Measurements from ENCODE around the gene POU6F2.
"Not testable (repeated sequence)": the region's sequence is repeated elsewhere in the genome, so short reads cannot be mapped to it uniquely, and the experiment has no call there.

The POU6F2 gene, protein sequence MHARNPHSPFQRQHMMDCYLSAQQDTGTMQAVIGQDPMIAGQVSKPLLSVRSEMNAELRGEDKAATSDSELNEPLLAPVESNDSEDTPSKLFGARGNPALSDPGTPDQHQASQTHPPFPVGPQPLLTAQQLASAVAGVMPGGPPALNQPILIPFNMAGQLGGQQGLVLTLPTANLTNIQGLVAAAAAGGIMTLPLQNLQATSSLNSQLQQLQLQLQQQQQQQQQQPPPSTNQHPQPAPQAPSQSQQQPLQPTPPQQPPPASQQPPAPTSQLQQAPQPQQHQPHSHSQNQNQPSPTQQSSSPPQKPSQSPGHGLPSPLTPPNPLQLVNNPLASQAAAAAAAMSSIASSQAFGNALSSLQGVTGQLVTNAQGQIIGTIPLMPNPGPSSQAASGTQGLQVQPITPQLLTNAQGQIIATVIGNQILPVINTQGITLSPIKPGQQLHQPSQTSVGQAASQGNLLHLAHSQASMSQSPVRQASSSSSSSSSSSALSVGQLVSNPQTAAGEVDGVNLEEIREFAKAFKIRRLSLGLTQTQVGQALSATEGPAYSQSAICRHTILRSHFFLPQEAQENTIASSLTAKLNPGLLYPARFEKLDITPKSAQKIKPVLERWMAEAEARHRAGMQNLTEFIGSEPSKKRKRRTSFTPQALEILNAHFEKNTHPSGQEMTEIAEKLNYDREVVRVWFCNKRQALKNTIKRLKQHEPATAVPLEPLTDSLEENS

DNA sequence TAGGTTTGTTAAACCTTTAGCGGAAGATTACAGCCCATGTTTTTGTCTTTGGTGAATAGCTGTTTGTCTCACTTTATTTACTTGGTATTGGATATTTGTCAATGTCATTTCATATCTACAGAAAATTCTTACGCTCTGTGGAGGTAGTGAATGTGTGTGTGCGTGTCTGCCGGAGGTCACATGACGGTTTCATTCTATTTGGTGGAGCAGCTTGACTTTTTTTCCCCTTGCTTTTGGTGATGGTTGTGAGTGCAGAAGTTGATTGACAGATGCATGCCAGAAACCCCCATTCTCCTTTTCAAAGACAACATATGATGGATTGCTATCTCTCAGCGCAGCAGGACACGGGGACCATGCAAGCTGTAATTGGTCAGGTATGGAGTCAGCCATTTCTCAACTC, at the start of gene POU6F2:
Gene POU6F2, plus strand, starts transcription at position 225 of the 400 bp plus-strand sequence. Its CDS starts 45 bp downstream, at position 270.
- no peak for DNase-seq (ENCODE audit: low read depth)

DNA sequence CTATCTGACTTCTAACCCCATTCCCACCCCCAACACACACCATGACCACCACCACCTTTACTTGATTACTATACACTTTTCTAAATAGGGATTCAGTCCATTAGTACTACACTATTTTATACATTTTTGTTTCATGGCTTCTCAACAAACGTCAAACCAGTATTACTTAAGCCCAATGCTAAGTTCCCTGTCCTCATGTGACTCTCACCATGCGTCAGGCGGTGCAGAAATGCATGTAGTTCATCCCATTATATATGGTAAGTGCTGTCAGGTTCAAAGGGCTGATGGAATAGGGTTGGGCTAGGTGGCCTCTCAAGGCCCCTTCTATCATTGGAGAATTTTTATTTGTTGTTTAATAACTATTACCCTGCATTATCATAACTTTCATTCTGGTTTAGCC, 49.2 kb upstream of the POU6F2 start:
- DNase-seq (ENCODE audit: low read depth), result no peak

DNA sequence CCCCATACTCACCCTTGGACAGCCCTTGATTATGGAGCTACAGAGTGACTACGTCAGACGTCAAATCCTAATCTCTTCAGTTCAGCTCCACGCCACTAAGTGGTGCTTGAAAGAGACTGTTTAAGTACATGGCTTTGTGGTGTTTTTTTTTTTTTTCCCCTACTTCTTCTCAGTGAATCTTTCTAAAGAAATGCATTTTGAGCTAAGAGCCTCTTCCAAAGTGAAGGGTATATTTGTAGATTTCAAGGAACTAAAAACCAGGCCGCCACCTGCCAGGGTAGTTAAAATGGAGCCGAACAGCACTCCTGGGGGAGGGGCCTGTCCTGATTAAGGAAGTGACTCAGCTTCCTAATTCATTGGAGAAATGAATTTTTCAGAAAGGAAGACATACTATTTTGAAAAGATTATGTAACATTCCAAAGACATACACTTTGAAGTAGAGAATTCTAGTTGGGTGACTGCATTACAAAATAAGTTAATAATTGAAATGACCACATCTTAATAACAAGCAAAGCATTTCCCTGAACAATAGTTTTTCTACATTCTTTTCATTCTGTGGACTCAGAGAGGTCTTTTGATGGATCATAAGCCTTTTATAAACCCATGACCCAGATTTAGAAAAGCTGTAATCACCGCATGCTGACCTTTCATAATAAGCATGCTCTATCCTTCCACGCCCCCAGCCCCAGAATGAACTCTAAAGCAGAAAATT, 48.1 kb upstream of the POU6F2 start:
- no peak for DNase-seq (ENCODE audit: low read depth)

DNA sequence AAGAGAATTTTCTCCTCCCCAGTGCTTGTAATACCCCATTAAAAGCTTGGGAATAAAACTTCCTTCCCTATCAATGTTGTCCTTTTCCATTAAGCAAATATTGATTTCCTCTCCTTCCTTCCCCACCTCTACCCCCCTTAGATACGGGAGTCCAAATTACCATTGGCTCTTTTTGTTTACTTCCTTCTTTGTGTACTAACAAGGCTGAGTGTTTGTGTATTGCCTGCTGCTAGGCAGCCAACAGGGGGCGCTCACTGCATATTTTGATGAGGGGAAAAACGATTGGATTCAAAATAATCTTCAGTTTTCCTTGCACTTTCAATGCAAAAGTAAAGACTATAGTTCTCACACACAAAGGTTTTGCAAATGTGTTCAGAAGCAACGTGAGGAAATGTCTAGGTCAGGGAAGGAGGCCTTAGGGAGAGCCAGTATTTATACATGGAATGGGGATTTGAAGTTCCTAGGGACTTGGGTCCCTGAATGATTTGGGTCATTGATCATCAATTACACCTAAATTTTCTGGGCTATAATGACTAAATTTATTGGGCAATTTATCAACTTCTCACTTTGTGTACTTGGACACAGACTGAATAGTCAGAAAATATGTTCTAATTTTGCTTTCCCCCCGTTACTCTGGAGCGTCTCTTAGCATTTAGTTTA, 45.1 kb upstream of the POU6F2 start:
- DNase-seq (ENCODE audit: low read depth), result no peak

DNA sequence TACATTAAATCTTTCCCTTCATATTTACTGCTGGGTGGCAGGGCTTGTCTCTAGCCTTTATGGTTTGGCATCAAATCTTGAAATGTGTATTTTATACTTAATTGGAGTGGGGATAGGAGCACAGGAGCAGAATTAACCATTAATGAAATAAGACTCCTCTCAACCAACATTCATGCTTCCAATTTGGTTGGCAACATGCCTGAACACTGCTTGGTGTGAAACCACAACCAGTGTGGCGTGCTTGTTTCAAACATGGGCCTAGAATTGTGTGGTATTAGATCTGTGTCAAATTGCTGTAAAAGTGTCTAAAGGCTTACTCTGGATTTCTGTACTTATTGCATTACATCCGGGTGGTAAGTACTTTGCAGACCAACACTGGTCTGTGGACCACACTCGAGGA, 43.7 kb upstream of the POU6F2 start:
- DNase-seq (ENCODE audit: low read depth), result no peak

DNA sequence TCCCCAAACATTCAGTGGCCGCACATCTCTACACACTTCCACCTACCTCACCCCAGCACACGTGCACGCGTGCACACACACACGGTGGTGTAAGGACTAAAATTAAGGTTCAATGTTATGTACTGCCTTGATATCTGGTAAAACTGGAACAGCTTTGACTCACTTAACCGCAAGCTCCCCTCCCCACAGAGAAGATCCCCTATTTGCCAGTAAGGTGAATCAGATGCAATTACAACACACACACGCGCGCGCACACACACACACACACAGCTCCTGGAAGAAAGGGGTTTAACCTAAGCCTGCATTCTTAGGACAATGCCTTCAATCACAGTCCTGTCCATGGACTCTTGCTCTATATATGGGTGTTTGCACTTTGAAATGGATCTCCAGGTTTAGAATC, 43.2 kb upstream of the POU6F2 start:
- DNase-seq (ENCODE audit: low read depth), result no peak

DNA sequence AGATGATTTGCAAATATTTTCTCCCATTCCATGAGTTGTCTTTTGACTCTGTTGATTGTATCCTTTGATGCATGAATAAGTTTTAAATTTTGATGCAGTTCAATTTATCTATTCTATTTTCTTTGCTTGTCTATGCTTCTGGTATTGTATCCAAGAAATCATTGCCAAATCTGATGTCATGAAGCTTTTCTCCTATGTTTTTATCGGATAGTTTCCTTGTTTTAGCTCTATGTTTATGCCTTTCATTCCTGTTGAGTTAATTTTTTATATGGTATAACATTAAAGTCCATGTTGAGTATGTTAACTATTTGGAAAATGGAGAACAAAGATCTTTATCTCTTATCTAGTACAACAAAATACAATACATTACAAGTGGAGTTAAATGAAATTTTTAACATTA, 41.1 kb upstream of the POU6F2 start:
- no peak for DNase-seq (ENCODE audit: low read depth)

DNA sequence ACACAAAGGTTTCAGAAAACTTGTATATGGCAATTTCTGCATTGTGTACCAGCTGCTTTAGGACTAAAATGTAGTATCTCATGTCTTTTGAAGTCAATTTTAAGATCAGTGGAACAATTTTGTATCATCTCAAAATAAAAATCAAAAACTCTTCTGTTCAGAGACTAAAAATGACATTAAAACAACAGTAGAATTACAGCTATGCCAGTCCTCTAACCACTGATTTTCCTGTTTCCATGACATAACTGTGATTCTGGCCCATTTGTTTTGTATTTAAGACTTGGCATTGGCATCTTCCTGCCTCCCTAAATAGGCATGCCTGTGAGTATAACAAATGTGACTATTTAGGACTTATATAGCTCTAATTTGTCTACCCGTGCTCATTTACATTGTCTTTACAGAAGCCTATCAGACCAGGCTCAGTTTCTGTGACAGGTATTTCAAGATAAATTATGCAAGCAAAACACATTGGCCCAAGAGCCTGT, 39.7 kb upstream of the POU6F2 start:
- DNase-seq (ENCODE audit: low read depth), result no peak

DNA sequence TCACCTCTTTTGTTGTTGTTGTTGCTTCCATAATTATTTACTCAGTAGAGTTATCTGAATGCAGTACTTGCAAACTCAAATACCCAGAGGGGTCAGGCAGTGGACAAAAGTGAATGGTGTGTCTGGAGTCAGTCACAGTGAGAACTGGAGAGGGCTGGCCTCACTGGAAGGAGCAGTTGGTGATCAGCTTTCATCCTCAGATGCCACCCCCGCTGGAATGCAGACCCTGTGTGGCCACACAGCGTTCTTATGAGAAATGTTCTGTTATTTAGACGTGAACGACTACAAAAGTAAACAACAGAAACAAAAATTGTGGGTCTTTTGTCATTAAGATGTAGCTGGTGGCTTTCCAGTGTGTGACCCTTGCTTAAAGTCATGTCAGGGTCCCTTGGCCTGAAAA, 39.1 kb upstream of the POU6F2 start:
- DNase-seq (ENCODE audit: low read depth), result no peak

DNA sequence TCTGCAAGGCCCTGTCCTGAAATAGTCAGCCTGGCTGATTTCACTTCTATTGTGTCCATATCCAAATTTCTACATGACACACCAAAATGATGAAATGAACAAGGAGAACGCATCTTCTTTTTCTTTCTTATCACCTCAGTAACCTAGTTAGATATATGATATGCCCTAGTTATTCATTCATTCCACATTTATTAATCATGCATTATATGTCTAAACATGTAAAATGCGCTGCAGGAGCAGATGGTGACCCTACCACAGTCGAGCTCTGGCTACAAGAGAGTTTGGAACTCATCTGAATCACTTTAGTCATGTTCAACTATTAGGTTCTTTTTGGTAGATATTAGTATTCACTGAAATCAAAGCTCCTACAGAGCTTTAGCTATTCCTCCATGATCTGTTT, 36.9 kb upstream of the POU6F2 start:
- DNase-seq (ENCODE audit: low read depth), result no peak

DNA sequence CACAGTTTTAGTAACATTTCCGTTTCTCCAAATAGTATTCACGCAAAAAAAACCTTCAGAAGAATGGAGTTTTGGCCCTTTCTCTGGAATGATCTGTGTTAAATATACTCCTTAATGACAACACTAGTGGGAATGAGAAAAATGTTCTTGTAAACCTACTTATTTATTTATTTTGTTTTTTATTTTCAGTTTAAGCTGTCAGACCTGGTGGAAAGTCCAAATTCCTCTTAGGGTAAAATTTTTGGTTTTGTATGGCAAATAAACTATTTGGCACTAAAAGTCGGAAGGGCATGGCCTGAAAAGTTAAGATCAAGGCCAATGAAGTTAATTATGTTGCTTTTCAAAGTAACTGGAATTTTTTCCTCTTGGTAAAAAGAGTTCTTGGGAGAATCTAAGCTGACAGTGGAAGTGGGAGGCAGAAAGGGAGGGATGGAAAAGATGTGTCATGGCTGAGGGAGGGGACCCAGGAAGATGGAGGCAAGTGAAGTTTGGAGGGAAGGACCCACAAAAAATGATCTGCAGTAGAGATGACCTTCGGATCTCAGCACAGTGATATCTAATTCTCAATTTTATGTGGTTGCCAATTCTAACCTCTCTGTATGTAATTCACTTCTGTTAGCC, 35.2 kb upstream of the POU6F2 start:
- DNase-seq (ENCODE audit: low read depth), result no peak

DNA sequence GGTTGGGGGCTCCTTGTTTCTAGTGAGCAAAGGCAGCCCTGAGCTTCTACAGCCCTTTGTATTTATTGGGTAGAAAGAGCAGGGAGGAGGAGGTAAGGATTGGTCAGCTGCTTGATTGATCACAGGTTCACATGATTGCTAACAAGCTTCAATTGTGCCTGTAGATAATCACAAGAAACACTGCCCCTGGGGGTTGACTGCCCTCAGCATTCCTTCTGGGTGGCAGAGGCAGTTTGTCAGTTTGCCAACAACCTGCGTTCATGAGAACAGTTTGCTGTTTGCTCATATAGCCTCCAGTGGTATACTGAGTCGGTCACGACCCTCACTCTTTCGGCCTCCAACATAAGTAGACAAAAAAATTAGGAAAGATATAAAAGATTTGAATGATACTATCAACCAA, 30.2 kb upstream of the POU6F2 start:
- not testable (repeated sequence) for DNase-seq (ENCODE audit: low read depth)

DNA sequence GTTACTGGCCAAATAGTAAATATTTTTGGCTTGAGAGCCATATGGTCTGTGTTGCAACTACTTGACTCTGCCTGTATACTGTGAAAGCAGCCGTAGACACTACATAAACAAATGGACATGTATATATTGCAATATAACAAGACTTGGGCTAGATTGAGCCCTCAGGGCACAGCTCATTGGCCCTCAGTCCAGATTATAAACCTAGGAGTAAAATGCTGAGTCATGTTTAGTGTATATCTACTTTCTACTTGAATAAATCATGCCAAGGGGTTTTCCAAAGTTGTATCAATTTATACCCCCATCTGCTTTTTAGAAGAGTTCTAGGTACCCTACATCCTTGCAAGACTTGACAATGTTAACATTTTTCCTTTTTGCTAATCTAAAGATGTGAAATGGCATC, 27.4 kb upstream of the POU6F2 start:
- DNase-seq (ENCODE audit: low read depth), result no peak

DNA sequence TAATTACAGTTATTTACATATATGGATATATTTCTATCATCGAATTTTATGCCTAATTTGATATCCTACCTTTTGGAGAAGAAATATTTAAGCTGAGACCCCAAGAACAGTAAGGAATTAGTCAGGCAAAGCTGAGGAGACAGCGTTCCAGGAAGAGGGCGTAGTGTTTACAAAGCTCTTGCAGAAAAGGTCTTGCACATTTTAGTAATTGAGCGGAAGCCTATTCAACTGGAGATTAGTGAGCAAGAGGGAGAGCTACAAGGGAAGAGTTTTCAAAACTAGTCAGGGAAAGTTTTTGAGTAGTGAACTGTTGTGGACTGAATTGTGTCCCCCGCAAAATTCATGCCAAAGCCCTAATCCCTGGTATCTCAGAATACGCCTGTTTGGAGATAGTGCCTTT, 26.5 kb upstream of the POU6F2 start:
- no peak for DNase-seq (ENCODE audit: low read depth)

DNA sequence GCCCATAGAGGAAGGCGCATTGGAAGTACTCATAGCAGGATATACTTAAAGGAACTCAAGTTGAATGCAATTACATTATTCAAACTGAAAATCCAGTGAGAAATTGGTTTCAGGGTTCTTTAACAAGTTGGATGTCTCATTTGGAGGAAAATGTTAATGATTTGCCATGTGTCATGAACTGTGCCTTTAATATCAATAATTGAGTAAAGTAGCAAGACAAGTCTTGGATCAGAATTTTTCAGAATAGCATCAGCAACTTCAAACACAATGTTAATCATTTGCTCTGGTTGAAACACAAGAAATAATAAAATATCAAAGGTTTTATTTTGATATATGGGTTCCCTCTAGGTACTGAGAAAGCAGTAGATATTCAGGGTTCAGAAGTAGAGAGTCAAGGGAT, 24.5 kb upstream of the POU6F2 start:
- no peak for DNase-seq (ENCODE audit: low read depth)

DNA sequence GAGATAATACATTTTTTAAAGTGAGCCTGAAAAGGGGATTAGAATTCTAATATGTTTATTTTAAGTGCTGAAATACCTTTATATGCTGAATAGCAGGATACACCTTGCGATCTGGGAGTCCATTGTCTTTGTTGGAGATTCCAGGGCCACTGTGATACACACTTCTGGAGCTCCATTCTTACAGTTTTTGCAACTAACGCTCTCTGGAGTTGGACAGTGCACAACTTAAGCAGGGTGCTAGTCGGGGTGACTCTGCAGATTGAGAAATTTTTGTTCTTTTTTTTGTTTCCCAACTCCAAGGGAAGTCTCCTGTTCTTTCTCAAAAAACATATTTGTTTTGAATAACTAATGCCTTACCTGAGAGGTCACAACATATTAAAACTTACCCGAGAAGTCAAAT, 23.7 kb upstream of the POU6F2 start:
- DNase-seq (ENCODE audit: low read depth), result no peak

DNA sequence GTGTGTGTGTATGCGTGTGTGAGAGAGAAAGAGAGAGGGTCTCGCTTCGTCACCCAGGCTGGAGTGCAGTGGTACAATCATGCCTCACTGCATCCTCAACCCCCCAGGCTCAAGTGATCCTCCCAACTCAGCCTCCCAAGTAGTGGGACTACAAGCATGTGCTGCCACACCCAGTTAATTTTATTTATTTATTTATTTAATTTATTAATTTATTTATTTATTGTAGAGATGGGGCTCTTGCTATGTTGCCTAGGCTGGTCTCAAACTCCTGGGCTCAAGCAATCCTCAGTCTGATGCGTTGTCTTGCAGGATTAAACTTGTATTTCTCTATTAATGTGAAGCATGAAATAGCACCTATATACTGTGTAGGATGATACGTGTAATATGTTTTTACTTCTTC, 21.8 kb upstream of the POU6F2 start:
- no peak for DNase-seq (ENCODE audit: low read depth)

DNA sequence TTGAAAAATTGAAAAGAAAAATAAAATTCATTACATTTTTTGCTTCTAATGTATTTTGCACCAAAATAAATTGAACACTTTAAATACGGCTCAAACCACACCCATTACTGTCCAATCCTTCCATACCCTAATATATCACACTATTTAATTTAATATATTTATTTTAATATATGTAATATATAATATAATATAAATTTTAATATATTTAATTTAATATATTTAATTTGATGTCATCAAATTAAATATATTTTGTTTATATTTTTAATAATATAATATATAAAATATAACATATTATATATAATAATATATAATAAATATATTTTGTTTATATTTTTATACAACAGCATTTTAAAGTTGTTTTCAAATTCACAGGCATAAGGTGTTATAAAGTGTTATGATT, 15.7 kb upstream of the POU6F2 start:
- no peak for DNase-seq (ENCODE audit: low read depth)

DNA sequence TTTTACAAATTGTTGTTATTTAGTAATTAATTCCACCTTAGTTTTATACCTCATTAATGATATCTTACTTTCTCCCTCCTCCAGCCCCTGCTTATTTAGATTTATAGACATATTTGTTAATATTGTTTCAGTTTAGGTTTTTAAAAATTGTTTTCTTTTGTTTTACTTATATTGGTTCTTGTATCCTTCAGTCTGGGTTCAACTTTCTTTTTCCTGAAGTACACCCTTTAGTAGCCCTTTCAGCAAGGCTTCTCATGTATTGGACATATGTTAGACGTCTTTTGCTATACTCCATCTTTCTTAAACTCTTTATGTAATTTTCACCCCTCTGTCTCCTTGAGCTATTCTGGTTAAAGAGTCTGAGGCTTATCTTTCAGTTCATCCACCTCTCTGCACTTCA, 12.8 kb upstream of the POU6F2 start:
- no peak for DNase-seq (ENCODE audit: low read depth)

DNA sequence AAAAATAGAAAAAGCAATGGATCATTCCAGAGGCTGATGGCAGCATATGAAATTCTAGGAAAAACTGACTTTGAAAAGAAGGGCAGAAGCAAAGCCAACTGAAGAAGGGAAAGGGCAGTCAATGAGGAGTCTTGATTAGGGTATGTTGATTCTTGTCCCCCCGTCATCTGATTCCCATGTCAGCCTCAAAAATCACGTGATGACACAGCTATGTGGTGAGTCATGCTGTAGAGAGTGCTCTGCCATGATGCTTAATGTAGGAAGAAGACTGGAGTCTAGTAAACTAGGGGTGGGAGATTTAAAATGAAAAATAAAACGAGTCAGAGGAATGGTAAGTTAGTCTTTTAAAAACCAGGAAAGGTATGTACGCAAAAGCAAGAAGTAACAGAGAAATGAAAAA, 3.9 kb upstream of the POU6F2 start:
- DNase-seq (ENCODE audit: low read depth), result no peak

DNA sequence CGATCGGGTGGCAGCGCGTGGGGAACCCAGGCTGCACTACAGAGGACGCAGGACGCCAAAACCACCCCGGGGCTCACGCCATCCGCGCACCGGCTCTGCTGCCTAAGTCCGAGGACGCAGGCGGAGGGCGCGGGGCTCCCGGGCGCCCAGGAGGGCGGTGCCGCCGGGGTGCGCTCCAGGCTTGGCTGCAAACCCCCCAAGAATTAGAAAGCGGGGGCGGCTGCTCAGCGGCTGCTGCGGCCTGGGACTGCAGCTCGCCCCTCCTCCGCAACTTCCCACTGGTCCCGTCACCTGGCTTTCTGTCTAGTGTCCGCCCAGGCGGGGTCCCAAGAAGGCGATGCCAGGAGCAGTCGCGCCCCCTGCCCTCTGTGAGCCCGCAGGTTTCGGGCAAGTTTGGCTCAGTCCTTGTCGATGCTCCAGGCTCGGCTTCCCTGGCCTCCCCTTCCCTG, 1.7 kb upstream of the POU6F2 start:
- DNase-seq (ENCODE audit: low read depth), result no peak

DNA sequence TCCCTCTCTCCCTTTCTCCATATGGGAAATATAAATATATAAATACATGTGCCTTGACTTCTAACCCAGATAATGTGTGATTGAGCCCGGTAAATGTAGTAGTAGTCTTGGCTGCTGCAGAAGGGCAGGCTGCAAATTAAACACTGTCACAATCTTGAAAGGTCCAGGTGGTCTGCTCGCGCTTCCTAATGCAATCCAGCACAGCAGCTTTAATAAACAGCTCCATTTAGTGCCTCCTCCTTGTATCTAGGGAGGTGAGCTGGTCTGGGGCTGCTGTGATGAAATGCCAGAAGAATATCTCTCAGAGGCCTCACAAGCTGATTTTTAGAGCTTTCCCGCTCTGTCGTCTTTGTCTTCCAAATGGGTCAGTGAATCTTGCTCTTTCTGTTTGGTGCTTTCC, 782 bp downstream of the POU6F2 start:
- no peak for DNase-seq (ENCODE audit: low read depth)

All from HS-5 (cell line).